Measurements from ENCODE around the gene STRAP.

DNA sequence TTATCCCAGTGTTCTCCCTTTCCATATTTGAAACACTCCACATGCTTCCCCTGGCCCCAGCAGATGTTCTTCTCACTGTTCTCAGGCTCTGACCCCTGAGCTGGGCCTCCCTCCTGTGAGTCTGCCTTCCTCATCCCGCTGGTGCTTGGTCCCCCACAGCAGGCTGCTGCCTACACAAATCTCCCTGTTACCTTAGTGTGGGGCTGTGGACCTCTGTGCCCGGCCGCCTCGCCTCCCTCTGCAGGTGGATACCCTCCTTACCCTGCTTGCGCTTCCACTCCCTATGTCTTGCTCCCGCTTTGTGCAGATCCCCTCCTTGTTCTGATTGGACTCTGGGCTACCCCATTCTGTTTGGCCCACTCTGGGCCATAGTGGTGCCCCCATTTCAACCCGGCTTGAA lies 35.9 kb downstream of the STRAP start:
- TF ChIP-seq, protein P1, sequence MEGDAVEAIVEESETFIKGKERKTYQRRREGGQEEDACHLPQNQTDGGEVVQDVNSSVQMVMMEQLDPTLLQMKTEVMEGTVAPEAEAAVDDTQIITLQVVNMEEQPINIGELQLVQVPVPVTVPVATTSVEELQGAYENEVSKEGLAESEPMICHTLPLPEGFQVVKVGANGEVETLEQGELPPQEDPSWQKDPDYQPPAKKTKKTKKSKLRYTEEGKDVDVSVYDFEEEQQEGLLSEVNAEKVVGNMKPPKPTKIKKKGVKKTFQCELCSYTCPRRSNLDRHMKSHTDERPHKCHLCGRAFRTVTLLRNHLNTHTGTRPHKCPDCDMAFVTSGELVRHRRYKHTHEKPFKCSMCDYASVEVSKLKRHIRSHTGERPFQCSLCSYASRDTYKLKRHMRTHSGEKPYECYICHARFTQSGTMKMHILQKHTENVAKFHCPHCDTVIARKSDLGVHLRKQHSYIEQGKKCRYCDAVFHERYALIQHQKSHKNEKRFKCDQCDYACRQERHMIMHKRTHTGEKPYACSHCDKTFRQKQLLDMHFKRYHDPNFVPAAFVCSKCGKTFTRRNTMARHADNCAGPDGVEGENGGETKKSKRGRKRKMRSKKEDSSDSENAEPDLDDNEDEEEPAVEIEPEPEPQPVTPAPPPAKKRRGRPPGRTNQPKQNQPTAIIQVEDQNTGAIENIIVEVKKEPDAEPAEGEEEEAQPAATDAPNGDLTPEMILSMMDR (IDR thresholded peaks at IDR 0.05), result no peak
- TF ChIP-seq EP300 (IDR thresholded peaks at IDR 0.05) (no peak), POLR2A (IDR thresholded peaks at IDR 0.05) (no peak)

All from tibial nerve (tissue), 4 donors.